Activated CD4-positive, CD25-positive, alpha-beta regulatory T cell treated with anti-CD3 and anti-CD28 coated beads, Interleukin-2, amount 50 U/mL, for 24 hours (primary cell): ENCODE measurements around the gene TERT.
"Not testable (repeated sequence)": the region's sequence is repeated elsewhere in the genome, so short reads cannot be mapped to it uniquely, and the experiment has no call there.

Source experiments
- ATAC-seq, 2 donors: fragments of 150-1000 bp; cut with Tn5 transposase; one replicate each; pipeline ENCODE4 v1.10.0; 2021; ENCODE audit warnings: mild to moderate bottlenecking in 1 of 2, moderate library complexity in 1 of 2

TERT gene

GRCh38 chr5:1294206-1294834 is 548 bp downstream of the TERT start:
- ATAC-seq: peak; percentile 10 to 11

- no peak for ATAC-seq
These were observed 1.3 kb downstream of the TERT start for GRCh38 chr5:1293416-1294205.

- ATAC-seq: no peak
These were observed 1.9 kb downstream of the TERT start for GRCh38 chr5:1292846-1293415.

GRCh38 chr5:1292139-1292538 is 2.7 kb downstream of the TERT start:
- ATAC-seq: no peak

GRCh38 chr5:1291611-1292080 is 3.2 kb downstream of the TERT start:
- no peak for ATAC-seq

GRCh38 chr5:1290956-1291355 is 3.9 kb downstream of the TERT start:
- not testable (repeated sequence) for ATAC-seq

- ATAC-seq: not testable (repeated sequence)
These were observed 5.3 kb downstream of the TERT start for GRCh38 chr5:1289559-1289958.

GRCh38 chr5:1288439-1289335 is 6.2 kb downstream of the TERT start:
- no peak for ATAC-seq

- ATAC-seq: no peak
These were observed 9.0 kb downstream of the TERT start for GRCh38 chr5:1285883-1286291.

GRCh38 chr5:1285141-1285540 is 9.7 kb downstream of the TERT start:
- no peak for ATAC-seq

- ATAC-seq: not testable (repeated sequence)
These were observed 10.4 kb downstream of the TERT start for GRCh38 chr5:1284336-1284970.

- not testable (repeated sequence) for ATAC-seq
These were observed 11.2 kb downstream of the TERT start for GRCh38 chr5:1283729-1284041.

GRCh38 chr5:1282993-1283728 is 11.7 kb downstream of the TERT start:
- not testable (repeated sequence) for ATAC-seq

GRCh38 chr5:1282131-1282992 is 12.5 kb downstream of the TERT start:
- ATAC-seq: no peak

- no peak for ATAC-seq
These were observed 13.6 kb downstream of the TERT start for GRCh38 chr5:1281038-1281882.

- no peak for ATAC-seq
These were observed 14.5 kb downstream of the TERT start for GRCh38 chr5:1280177-1281037.

- ATAC-seq: no peak
These were observed 15.3 kb downstream of the TERT start for GRCh38 chr5:1279443-1280151.
